Type B pancreatic cell (in vitro differentiated cells): ENCODE results near the gene SHROOM4. TPM values are rescaled to one million over a fixed set of nuclear protein-coding genes. Genes with fewer than 3 reads are reported as not detected.
A peak's percentile ranks its signal among the peaks of the same experiment; 100 is the strongest.

Source experiments
- DNase-seq: peaks from one replicate; pipeline ENCODE4 v3.0.0; 2021; ENCODE audit warnings: mixed read lengths; ENCODE audit not compliant: unreplicated experiment; ENCODE audit errors: extremely low spot score
- H3K27ac Mint-ChIP-seq: 2 replicates; pipeline ENCODE4 v1.8.0; 2021; ENCODE audit warnings: mild to moderate bottlenecking, mixed read lengths
- H3K27me3 Mint-ChIP-seq: 2 replicates; pipeline ENCODE4 v1.8.0; 2021; ENCODE audit warnings: mixed read lengths
- H3K36me3 Mint-ChIP-seq: 2 replicates; pipeline ENCODE4 v1.8.0; 2021; ENCODE audit warnings: mixed read lengths
- H3K4me1 Mint-ChIP-seq: one replicate; pipeline ENCODE4 v1.8.0; 2021; ENCODE audit warnings: mixed read lengths; ENCODE audit not compliant: unreplicated experiment
- H3K4me3 Mint-ChIP-seq: 2 replicates; pipeline ENCODE4 v1.8.0; 2021; ENCODE audit warnings: mild to moderate bottlenecking, mixed read lengths
- H3K9me3 Mint-ChIP-seq: 2 replicates; pipeline ENCODE4 v1.8.0; 2021; ENCODE audit warnings: mixed read lengths
- total RNA-seq: library from RNA; stranded (reverse); gene quantifications from 2 replicates; pipeline ENCODE4 v1.2.1, GENCODE V29; 2021; ENCODE audit warnings: low replicate concordance
- TF ChIP-seq, protein P1 (sequence below): fragments of 200-600 bp; sonication (generic); conservative IDR thresholded peaks from 2 replicates; pipeline ENCODE4 v1.5.0; 2021; ENCODE audit warnings: antibody characterized with exemption, mild to moderate bottlenecking

The SHROOM4 gene
- total RNA-seq, 1 donor from 2014 or later, result 13.3 TPM

- H3K4me3 Mint-ChIP-seq, result no peak overlapping the region
- H3K27ac Mint-ChIP-seq, result no peak overlapping the region
- peaks cover 11% of the 10 kb centered on the region for H3K4me1 Mint-ChIP-seq
- DNase-seq, result no peak
- peaks cover 3% of the 10 kb centered on the region for H3K36me3 Mint-ChIP-seq
- no peaks in the 10 kb centered on the region for H3K27me3 Mint-ChIP-seq
- H3K9me3 Mint-ChIP-seq, result no peaks in the 10 kb centered on the region
- TF ChIP-seq, protein P1, sequence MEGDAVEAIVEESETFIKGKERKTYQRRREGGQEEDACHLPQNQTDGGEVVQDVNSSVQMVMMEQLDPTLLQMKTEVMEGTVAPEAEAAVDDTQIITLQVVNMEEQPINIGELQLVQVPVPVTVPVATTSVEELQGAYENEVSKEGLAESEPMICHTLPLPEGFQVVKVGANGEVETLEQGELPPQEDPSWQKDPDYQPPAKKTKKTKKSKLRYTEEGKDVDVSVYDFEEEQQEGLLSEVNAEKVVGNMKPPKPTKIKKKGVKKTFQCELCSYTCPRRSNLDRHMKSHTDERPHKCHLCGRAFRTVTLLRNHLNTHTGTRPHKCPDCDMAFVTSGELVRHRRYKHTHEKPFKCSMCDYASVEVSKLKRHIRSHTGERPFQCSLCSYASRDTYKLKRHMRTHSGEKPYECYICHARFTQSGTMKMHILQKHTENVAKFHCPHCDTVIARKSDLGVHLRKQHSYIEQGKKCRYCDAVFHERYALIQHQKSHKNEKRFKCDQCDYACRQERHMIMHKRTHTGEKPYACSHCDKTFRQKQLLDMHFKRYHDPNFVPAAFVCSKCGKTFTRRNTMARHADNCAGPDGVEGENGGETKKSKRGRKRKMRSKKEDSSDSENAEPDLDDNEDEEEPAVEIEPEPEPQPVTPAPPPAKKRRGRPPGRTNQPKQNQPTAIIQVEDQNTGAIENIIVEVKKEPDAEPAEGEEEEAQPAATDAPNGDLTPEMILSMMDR, result no peak
These were observed 102.1 kb downstream of the SHROOM4 start for GRCh38 chrX:50711907-50712306.

DNA sequence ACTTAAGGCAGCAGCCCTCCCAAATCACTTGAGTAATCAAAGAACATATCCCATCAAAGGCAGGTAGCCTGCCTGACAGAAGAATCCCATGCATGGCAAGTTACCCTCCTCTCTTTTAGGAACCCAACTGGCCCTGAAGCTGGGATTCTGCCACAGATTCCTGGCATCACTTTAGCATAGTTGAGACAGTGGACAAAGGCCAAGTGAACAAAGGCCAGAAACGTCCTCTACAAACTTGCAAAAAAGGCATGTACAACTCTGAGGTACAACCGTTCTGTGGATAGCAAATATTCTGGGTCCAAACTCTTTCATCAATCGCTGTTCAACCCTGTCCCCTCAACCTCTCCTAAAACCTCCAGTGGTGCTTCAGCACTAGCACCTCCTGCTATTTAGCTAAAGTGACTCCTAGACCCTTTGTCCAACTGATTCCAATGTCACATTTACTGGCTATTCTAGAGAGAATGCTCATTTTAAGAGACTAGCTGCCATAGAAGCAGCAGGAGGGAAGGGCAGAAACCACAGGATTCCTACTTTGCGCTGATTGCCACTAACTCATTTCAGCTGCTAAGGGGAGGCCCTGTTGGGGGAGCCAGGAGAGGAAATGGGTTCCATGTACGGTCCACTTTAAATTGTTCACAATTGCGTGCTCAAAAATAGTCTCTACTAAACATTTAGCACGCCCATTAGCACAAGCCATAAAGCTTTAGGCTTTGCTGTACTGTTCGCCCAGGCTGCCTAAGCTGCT is 105.9 kb downstream of the SHROOM4 start:
- no peak for DNase-seq
- peak overlapping the region; percentile 14 for H3K27ac Mint-ChIP-seq
- H3K36me3 Mint-ChIP-seq, result peaks cover 3% of the 10 kb centered on the region
- H3K27me3 Mint-ChIP-seq, result no peaks in the 10 kb centered on the region
- H3K4me1 Mint-ChIP-seq, result peaks cover 20% of the 10 kb centered on the region
- H3K9me3 Mint-ChIP-seq, result no peaks in the 10 kb centered on the region
- TF ChIP-seq, protein P1, result no peak
- peak overlapping the region; percentile 18 for H3K4me3 Mint-ChIP-seq

DNA sequence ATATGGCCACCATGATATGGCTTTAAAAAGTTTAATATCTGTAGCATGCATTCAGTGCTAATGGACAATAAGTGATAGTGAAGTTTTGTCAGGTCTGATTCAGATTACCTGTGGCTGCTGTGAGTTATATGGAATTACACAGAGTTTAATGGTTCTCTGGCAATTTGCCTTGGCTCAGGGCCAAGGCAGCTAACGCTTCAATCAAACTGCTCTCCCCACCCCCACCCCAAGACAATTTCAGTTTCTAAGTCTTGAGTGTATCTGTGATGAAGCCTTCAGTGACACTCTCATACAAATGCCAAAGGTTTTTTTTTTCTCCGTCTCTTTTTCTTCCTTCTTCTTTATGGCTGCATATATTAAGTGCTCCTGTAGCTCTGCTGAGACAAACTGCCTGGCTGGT is 106.6 kb downstream of the SHROOM4 start:
- Mint-ChIP-seq H3K9me3 (no peaks in the 10 kb centered on the region), H3K36me3 (peaks cover 3% of the 10 kb centered on the region), H3K27me3 (no peaks in the 10 kb centered on the region), H3K27ac (peak overlapping the region; percentile 14), H3K4me1 (peaks cover 20% of the 10 kb centered on the region), H3K4me3 (no peak overlapping the region)
- no peak for DNase-seq
- TF ChIP-seq, protein P1, result no peak

GRCh38 chrX:50705042-50705441 is 109.0 kb downstream of the SHROOM4 start:
- Mint-ChIP-seq H3K4me1 (peaks cover 20% of the 10 kb centered on the region), H3K27me3 (no peaks in the 10 kb centered on the region), H3K36me3 (peaks cover 2% of the 10 kb centered on the region), H3K9me3 (no peaks in the 10 kb centered on the region), H3K4me3 (no peak overlapping the region), H3K27ac (no peak overlapping the region)
- DNase-seq, result no peak
- TF ChIP-seq, protein P1, result no peak

GRCh38 chrX:50704360-50704759 is 109.6 kb downstream of the SHROOM4 start:
- Mint-ChIP-seq H3K4me1 (peaks cover 20% of the 10 kb centered on the region), H3K9me3 (no peaks in the 10 kb centered on the region), H3K36me3 (no peaks in the 10 kb centered on the region), H3K27me3 (no peaks in the 10 kb centered on the region), H3K27ac (no peak overlapping the region), H3K4me3 (no peak overlapping the region)
- TF ChIP-seq, protein P1, result no peak
- DNase-seq, result no peak
